GM18526 (cell line): ENCODE data around the gene TIE1.

Source experiments
- POLR2A ChIP-seq: IDR thresholded peaks from 3 replicates; pipeline ENCODE4 v1.6.1; 2011; ENCODE audit not compliant: insufficient read length; ENCODE audit errors: extremely low read depth

The TIE1 gene

GRCh38 chr1:43284065-43284464 lies 16.7 kb upstream of the TIE1 start:
- no peak for TF ChIP-seq POLR2A

DNA sequence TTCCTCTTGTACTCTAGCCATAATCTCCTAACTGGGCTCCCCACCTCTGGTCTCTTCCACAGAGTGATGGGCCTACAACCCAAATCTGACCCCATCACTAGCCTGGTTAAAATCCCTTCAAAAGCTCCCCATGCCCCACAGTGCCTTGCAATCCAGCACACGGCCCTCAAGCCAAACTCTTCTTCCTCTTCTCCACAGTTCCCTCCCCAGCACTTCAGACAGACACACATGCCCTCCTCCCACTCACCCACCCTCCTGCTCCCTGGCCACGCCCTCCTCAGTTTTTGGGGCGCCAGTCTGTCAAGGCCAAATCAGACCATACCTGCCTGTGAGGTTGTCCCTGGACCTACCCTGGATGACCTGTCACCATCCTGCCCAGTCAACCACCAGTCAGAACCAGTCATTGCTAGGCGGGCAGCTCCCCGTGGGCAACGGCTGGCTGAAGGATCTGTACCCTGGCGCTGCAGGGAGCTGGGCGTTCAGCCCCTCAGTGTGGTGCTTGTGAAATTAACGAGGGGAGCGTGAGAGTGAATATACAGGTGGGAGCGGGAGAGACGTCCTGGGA lies 16.2 kb upstream of the TIE1 start:
- TF ChIP-seq POLR2A, result no peak

- TF ChIP-seq POLR2A, result no peak
Observed at GRCh38 chr1:43285269-43285990, 15.4 kb upstream of the TIE1 start, which contains the start of gene C1orf210. Gene C1orf210, minus strand, starts transcription at chr1:43285581. Its CDS starts 2,311 bp downstream, at chr1:43283270.

DNA sequence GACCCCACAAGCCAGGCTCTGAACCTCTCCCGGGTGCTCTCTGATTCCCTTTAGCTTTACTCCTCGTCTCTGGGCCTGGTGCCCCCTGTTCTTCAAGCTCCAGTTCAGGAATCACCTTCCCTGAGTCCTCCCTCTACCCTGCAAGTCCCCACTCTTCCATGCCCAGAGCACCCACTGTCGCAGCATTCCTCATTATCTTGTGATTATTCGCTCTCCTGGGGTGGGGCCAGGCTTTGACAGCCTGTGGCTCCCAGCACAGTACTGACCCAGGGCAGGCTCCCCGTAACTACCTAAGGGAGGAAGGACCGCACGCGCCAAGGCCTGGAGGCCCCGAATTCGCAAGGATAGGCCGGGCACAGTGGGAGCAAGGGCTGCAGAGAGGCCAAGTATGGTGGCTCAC lies 14.7 kb upstream of the TIE1 start:
- TF ChIP-seq POLR2A, result no peak

DNA sequence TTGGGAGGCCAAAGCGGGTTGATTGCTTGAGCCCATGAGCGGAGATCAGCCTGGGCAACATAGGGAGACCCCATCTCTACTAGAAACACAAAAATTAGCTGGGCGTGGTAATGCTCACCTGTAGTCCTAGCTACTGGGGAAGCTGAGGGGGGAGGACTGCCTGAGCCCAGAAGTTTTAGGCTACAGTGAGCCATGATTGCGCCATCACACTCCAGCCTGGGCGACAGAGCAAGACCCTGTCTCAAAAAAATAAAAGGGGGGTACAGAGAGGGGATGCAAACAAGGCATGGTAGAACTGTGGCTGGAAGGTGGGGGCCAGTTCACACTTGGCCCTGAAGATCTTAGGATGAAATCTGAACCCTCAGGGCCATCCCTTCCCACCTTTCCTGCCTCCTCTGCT lies 14.2 kb upstream of the TIE1 start:
- no peak for TF ChIP-seq POLR2A

GRCh38 chr1:43288058-43288784 lies 12.6 kb upstream of the TIE1 start:
- TF ChIP-seq POLR2A, result no peak

GRCh38 chr1:43288785-43289706 lies 11.7 kb upstream of the TIE1 start:
- TF ChIP-seq POLR2A, result no peak

- no peak for TF ChIP-seq POLR2A
Observed at GRCh38 chr1:43292216-43292615, 8.6 kb upstream of the TIE1 start.

DNA sequence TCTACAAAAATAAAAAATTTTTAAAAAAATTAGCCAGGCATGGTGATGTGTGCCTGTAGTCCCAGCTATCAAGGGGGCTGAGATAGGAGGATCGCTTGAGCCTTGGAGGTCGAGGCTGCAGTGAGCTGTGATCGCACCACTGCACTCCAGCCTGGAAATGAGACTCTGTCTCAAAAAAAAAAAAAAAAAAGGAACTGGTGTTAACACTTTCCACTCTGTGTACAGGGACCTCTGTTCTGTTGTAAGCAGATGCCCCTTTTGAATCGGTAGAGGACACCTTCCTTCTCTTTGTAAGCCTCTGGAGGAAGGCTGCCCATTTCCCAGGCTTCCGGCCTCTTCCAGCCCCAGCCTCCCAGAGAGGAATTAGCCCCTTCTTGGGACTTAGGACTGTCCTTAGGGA lies 8.1 kb upstream of the TIE1 start:
- TF ChIP-seq POLR2A, result no peak

GRCh38 chr1:43293176-43293575 lies 7.6 kb upstream of the TIE1 start:
- no peak for TF ChIP-seq POLR2A

DNA sequence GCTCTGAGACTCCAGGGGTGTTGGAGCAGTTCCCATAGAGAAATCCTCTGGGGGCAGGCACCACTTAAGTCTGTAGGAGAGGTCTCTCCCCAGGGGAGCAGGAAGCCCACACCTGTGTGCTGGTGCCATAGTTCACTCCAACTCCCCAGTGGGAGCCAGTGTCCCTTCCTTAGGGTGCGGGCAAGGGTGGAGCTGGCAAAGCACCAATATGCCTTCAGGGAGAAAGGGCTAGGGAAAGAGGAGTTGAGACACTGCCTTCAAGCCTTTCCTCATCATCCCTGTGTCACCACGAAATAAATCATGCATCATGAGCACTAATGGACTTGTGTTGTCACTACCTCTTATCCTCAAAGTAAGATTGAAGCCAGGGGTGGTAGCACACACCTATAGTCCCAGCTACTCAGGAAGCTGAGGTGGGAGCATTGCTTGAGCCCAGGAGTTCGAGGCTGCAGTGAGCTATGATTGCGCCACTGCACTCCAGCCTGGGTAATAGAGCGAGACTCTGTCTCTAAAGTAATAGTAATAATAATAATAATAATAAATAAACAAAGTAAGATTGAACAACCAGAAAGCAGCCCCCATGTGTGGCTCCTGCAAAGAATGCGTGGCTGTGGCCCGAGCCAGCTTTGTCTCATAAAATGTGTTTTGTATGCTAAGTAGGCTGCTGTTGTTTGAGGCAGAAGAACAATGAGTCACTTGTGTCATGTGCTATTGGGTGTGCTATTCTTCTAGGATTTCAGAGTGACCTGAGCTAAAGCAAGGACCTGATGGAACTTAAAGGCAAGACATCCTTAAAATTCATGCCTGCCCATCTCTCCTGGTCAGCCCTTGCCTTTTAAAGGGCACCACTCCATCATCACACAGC lies 6.7 kb upstream of the TIE1 start:
- no peak for TF ChIP-seq POLR2A

GRCh38 chr1:43294761-43295160 lies 6.0 kb upstream of the TIE1 start:
- TF ChIP-seq POLR2A, result no peak

GRCh38 chr1:43296207-43296606 lies 4.6 kb upstream of the TIE1 start:
- TF ChIP-seq POLR2A, result no peak

GRCh38 chr1:43298055-43298454 lies 2.7 kb upstream of the TIE1 start:
- no peak for TF ChIP-seq POLR2A
